Keratinocyte (primary cell): Measurements from ENCODE around the gene ITPR2. TPM values are rescaled to one million over a fixed set of nuclear protein-coding genes. Genes with fewer than 3 reads are reported as not detected.
A peak's percentile ranks its signal among the peaks of the same experiment; 100 is the strongest.

Experiments used
- DNase-seq: peaks from one replicate; pipeline ENCODE4 v3.0.0-alpha.2; 2011; ENCODE audit warnings: low read depth, missing footprints, low spot score
- FAIRE-seq: peaks from 2 replicates; lab custom pipeline; 2011; peaks lifted over from hg19 to GRCh38; lab: Jason Lieb, UNC
- H2AFZ ChIP-seq: 2 replicates; pipeline ENCODE4 v1.6.0; 2012; ENCODE audit warnings: low read length, control low read depth, inconsistent platforms; ENCODE audit not compliant: control insufficient read depth
- H3K27ac ChIP-seq: 2 replicates; pipeline ENCODE4 v1.5.1; 2011; ENCODE audit warnings: low read length; ENCODE audit not compliant: control insufficient read depth, insufficient read depth
- H3K27me3 ChIP-seq: 3 replicates; pipeline ENCODE4 v1.6.0; 2011; ENCODE audit warnings: low read length; ENCODE audit not compliant: control insufficient read depth, insufficient read depth; ENCODE audit errors: extremely low read depth
- H3K36me3 ChIP-seq, 2 experiments: 2 replicates in 1 of 2; 3 replicates in 1 of 2; pipeline ENCODE4 v1.5.1; 2011; ENCODE audit warnings: low read length in 2 of 2, mild to moderate bottlenecking in 1 of 2; ENCODE audit not compliant: control insufficient read depth in 2 of 2, insufficient read depth in 2 of 2; ENCODE audit errors: extremely low read depth in 1 of 2
- H3K4me1 ChIP-seq: 3 replicates; pipeline ENCODE4 v1.5.1; 2011; ENCODE audit warnings: low read length; ENCODE audit not compliant: control insufficient read depth, insufficient read depth; ENCODE audit errors: extremely low read depth
- H3K4me2 ChIP-seq: 3 replicates; pipeline ENCODE4 v1.6.0; 2011; ENCODE audit warnings: low read depth, low read length; ENCODE audit not compliant: control insufficient read depth, insufficient read depth; ENCODE audit errors: extremely low read depth
- H3K4me3 ChIP-seq, 3 experiments: fragments of 200-600 bp in 1 of 3; sonication (generic) in 1 of 3; 2 replicates in 2 of 3; 3 replicates in 1 of 3; pipeline ENCODE4 v1.5.1; 2011 to 2016; ENCODE audit warnings: low read length in 3 of 3, mild to moderate bottlenecking in 3 of 3, control low read depth in 2 of 3, inconsistent platforms in 1 of 3, low read depth in 1 of 3, mixed read lengths in 1 of 3, mixed run types in 1 of 3, moderate library complexity in 1 of 3; ENCODE audit not compliant: control insufficient read depth in 2 of 3, insufficient read depth in 2 of 3; ENCODE audit errors: extremely low read depth in 1 of 3
- H3K79me2 ChIP-seq: 2 replicates; pipeline ENCODE4 v1.6.0; 2012; ENCODE audit warnings: low read length; ENCODE audit not compliant: control insufficient read depth, insufficient read depth
- H3K9ac ChIP-seq: 3 replicates; pipeline ENCODE4 v1.6.0; 2011; ENCODE audit warnings: low read length; ENCODE audit not compliant: control insufficient read depth, insufficient read depth; ENCODE audit errors: extremely low read depth
- H3K9me1 ChIP-seq: 3 replicates; pipeline ENCODE4 v1.6.0; 2011; ENCODE audit warnings: low read length; ENCODE audit not compliant: control insufficient read depth, insufficient read depth; ENCODE audit errors: extremely low read depth
- H3K9me3 ChIP-seq: 2 replicates; pipeline ENCODE4 v1.5.1; 2012; ENCODE audit warnings: low read depth, low read length; ENCODE audit not compliant: control insufficient read depth
- H4K20me1 ChIP-seq: 3 replicates; pipeline ENCODE4 v1.6.0; 2011; ENCODE audit warnings: low read length; ENCODE audit not compliant: control insufficient read depth, insufficient read depth; ENCODE audit errors: extremely low read depth
- CTCF ChIP-seq, 3 experiments: IDR thresholded peaks in 1 of 3; conservative IDR thresholded peaks in 1 of 3; optimal IDR thresholded peaks in 1 of 3; 2 replicates in 2 of 3; 3 replicates in 1 of 3; pipeline versions ENCODE3 to v1.5.1; 2011; ENCODE audit warnings: low read length in 3 of 3, mild to moderate bottlenecking in 3 of 3, moderate library complexity in 2 of 3, control low read depth in 1 of 3, inconsistent platforms in 1 of 3; ENCODE audit not compliant: insufficient read depth in 2 of 3; ENCODE audit errors: extremely low read depth in 1 of 3
- EZH2 ChIP-seq: IDR thresholded peaks from one replicate; pipeline ENCODE4 v1.6.1; 2012; ENCODE audit warnings: inconsistent platforms, mild to moderate bottlenecking, low read length, moderate library complexity
- dilution Hi-C: fragments of 300-500 bp; cut with MboI; formaldehyde crosslinking; loops from one replicate; pipeline ENCODE4 v1.7.0; 2020; ENCODE audit warnings: low sequenced_read_pairs; ENCODE audit not compliant: extremely low pct_ligation_motif_present
- polyA plus RNA-seq, 5 experiments: library from polyadenylated mRNA; depleted of rRNA in 3 of 5; stranded (reverse) in 3 of 5; stranded (forward) in 1 of 5; unstranded in 1 of 5; fragments of >200 nt; gene quantifications; 1 replicate in 1 of 5; 2 replicates in 3 of 5; 3 replicates in 1 of 5; pipeline versions ENCODE4 v1.2.1 to v1.2.3, GENCODE V29; 2011 to 2012; ENCODE audit warnings: missing spikeins in 2 of 5, low read depth in 1 of 5, low replicate concordance in 1 of 5

Gene ITPR2
- polyA plus RNA-seq, 1 donor (not counting 4 experiments of a cell fraction or from before 2014, with no cell fraction given): 7.6 TPM

- TF ChIP-seq EZH2 (no peak), CTCF (optimal IDR thresholded peaks at IDR 0.05 in 1 of 3, IDR thresholded peaks at IDR 0.05 in 1 of 3, conservative IDR thresholded peaks at IDR 0.05 in 1 of 3; ENCODE audit: extremely low read depth in 1 of 3, insufficient read depth in 2 of 3, low read length in 3 of 3) (no peak)
- Histone ChIP-seq H3K4me3 (no peak overlapping the region), H3K4me1 (no peaks in the 10 kb centered on the region), H3K27ac (no peak overlapping the region), H3K9ac (no peak overlapping the region), H3K9me1 (no peaks in the 10 kb centered on the region), H2AFZ (no peak overlapping the region), H3K79me2 (no peaks in the 10 kb centered on the region), H3K4me2 (no peak overlapping the region), H3K9me3 (no peaks in the 10 kb centered on the region), H4K20me1 (no peaks in the 10 kb centered on the region), H3K27me3 (no peaks in the 10 kb centered on the region), H3K36me3 (peaks cover 0 to 2% of the 10 kb centered on the region in 2 experiments)
- peak; percentile 29 for FAIRE-seq
- dilution Hi-C loops: no loop called here
- DNase-seq: no peak
These were observed 453.1 kb downstream of the ITPR2 start for GRCh38 chr12:26379777-26380467.

GRCh38 chr12:26378711-26379110, 454.3 kb downstream of the ITPR2 start:
- dilution Hi-C loops: no loop called here
- Histone ChIP-seq H3K27ac (no peak overlapping the region), H2AFZ (no peak overlapping the region), H3K4me1 (peaks cover 12% of the 10 kb centered on the region), H3K9me1 (no peaks in the 10 kb centered on the region), H3K9me3 (no peaks in the 10 kb centered on the region), H3K9ac (no peak overlapping the region), H3K4me2 (no peak overlapping the region), H3K4me3 (no peak overlapping the region), H3K27me3 (no peaks in the 10 kb centered on the region), H3K36me3 (peaks cover 0 to 2% of the 10 kb centered on the region in 2 experiments), H4K20me1 (no peaks in the 10 kb centered on the region), H3K79me2 (no peaks in the 10 kb centered on the region)
- FAIRE-seq: peak; percentile 29
- no peak for DNase-seq
- TF ChIP-seq EZH2: no peak
- TF ChIP-seq CTCF (optimal IDR thresholded peaks at IDR 0.05 in 1 of 3, IDR thresholded peaks at IDR 0.05 in 1 of 3, conservative IDR thresholded peaks at IDR 0.05 in 1 of 3; ENCODE audit: extremely low read depth in 1 of 3, insufficient read depth in 2 of 3, low read length in 3 of 3): no peak
